ENCODE measurements around the gene FIBCD1. TPM values are rescaled to one million over a fixed set of nuclear protein-coding genes. Genes with fewer than 3 reads are reported as not detected.

The FIBCD1 gene
- polyA plus RNA-seq, 1 of the 3 experiments (the other 2 are of a cell fraction) = 1.3 TPM

GRCh38 chr9:130940693-130941576, 1.9 kb upstream of the FIBCD1 start:
- CTCF ChIA-PET = interaction anchor here (0.7 to 2.8 kb wide), 14 partner anchors 8 to 228 kb away, joined by 3 to 16 read pairs (median 4); no protein-coding TSS in a partner anchor
- no peak overlapping the region for H3K9ac ChIP-seq
- TF ChIP-seq USF1 (IDR thresholded peaks at IDR 0.05; ENCODE audit: borderline replicate concordance, low read depth) (no peak), CTCF (IDR thresholded peaks at IDR 0.05) (peak; percentile 83), RAD21 (IDR thresholded peaks at IDR 0.05; ENCODE audit: low read length) (peak; percentile 79), SMC3 (IDR thresholded peaks at IDR 0.05; ENCODE audit: low read depth, low read length) (peak; percentile 66)
- no peaks in the 10 kb centered on the region for H3K9me2 ChIP-seq
- WGBS (ENCODE audit: low lambda C conversion rate) = 18% methylated on average over 17 of the region's 36 CpGs
- H3K27me3 ChIP-seq (ENCODE audit: insufficient read depth) = peaks cover 49% of the 10 kb centered on the region
- H2AFZ ChIP-seq (ENCODE audit: low read depth) = no peak overlapping the region
- POLR2A ChIA-PET = no interaction called here
- peak overlapping the region; percentile 37; the same call in 1 of the 2 replicates for H3K4me2 ChIP-seq
- H3F3A ChIP-seq (replicated peaks; ENCODE audit: insufficient read depth) = peaks cover 14% of the 10 kb centered on the region
- no peaks in the 10 kb centered on the region for H3K36me3 ChIP-seq (replicated peaks in 1 of 2; ENCODE audit: control insufficient read depth in 1 of 2, insufficient read depth in 2 of 2, low read length in 1 of 2)
- H3K27ac ChIP-seq (ENCODE audit: low read depth in 2 of 2, low read length in 1 of 2) = no peak overlapping the region
- DNase-seq = peak; percentile 84
- H3K9me3 ChIP-seq = no peaks in the 10 kb centered on the region
- H3K79me2 ChIP-seq (ENCODE audit: insufficient read depth) = no peaks in the 10 kb centered on the region
- H3K4me3 ChIP-seq (ENCODE audit: low read depth in 2 of 2, low read length in 1 of 2) = peak overlapping the region in 1 of 2 experiments; percentile 28; a peak in 2 of 4 replicates
- 0 out of 2 replicates have a peak, but pooled peaks cover 6% of the 10 kb centered on the region for H4K20me1 ChIP-seq (ENCODE audit: insufficient read depth)
- H3K4me1 ChIP-seq (ENCODE audit: control insufficient read depth in 1 of 2, insufficient read depth in 2 of 2, low read depth in 1 of 2, low read length in 1 of 2) = peaks cover 0 to 10% of the 10 kb centered on the region in 2 experiments; a peak in 1 of 4 replicates

- peaks cover 16% of the 10 kb centered on the region for H3F3A ChIP-seq (replicated peaks; ENCODE audit: insufficient read depth)
- no peaks in the 10 kb centered on the region for H3K79me2 ChIP-seq (ENCODE audit: insufficient read depth)
- H4K20me1 ChIP-seq (ENCODE audit: insufficient read depth) = 0 out of 2 replicates have a peak, but pooled peaks cover 6% of the 10 kb centered on the region
- no peak overlapping the region for H3K27ac ChIP-seq (ENCODE audit: low read depth in 2 of 2, low read length in 1 of 2)
- no peaks in the 10 kb centered on the region for H3K36me3 ChIP-seq (replicated peaks in 1 of 2; ENCODE audit: control insufficient read depth in 1 of 2, insufficient read depth in 2 of 2, low read length in 1 of 2)
- 13% methylated on average over 31 of the region's 32 CpGs for WGBS (ENCODE audit: low lambda C conversion rate)
- DNase-seq = no peak
- no peak overlapping the region for H2AFZ ChIP-seq (ENCODE audit: low read depth)
- H3K9me2 ChIP-seq = no peaks in the 10 kb centered on the region
- peaks cover 0 to 10% of the 10 kb centered on the region in 2 experiments; a peak in 1 of 4 replicates for H3K4me1 ChIP-seq (ENCODE audit: control insufficient read depth in 1 of 2, insufficient read depth in 2 of 2, low read depth in 1 of 2, low read length in 1 of 2)
- CTCF ChIA-PET = interaction anchor here (0.7 to 1.5 kb wide), 9 partner anchors 11 to 239 kb away, joined by 3 to 11 read pairs (median 3); no protein-coding TSS in a partner anchor
- POLR2A ChIA-PET = no interaction called here
- no peak for TF ChIP-seq USF2 (IDR thresholded peaks at IDR 0.05; ENCODE audit: borderline replicate concordance, low read depth, low read length)
- TF ChIP-seq YY1 (IDR thresholded peaks at IDR 0.05; ENCODE audit: low read depth) = no peak
- no peak for TF ChIP-seq MEF2A (IDR thresholded peaks at IDR 0.05; ENCODE audit: borderline replicate concordance, low read depth)
- H3K4me3 ChIP-seq (ENCODE audit: low read depth in 2 of 2, low read length in 1 of 2) = no peak overlapping the region
- H3K27me3 ChIP-seq (ENCODE audit: insufficient read depth) = peaks cover 49% of the 10 kb centered on the region
- H3K9ac ChIP-seq = no peak overlapping the region
- no peaks in the 10 kb centered on the region for H3K9me3 ChIP-seq
- peak overlapping the region; percentile 88; the same call in 1 of the 2 replicates for H3K4me2 ChIP-seq
These were observed 1.0 kb upstream of the FIBCD1 start for GRCh38 chr9:130940027-130940549.
